Endothelial cell of umbilical vein (primary cell): Measurements from ENCODE around the gene SKAP1. TPM values are rescaled to one million over a fixed set of nuclear protein-coding genes. Genes with fewer than 3 reads are reported as not detected.

ENCODE experiments used
- BruUV-seq: library from RNA; stranded (reverse); fragments of 400-500 nt; replicated peaks from 2 replicates; lab custom pipeline; 2021; lab: Mats Ljungman, UMichigan
- CTCF ChIA-PET: fragments of 300-600, 350-600 bp; sonication (Branson Sonifier 250); formaldehyde crosslinking; loops from one replicate; lab custom pipeline; 2021; ENCODE audit warnings: antibody characterized with exemption, inconsistent platforms; lab: Charles Lee
- POLR2A ChIA-PET: fragments of 300-600, 350-600 bp; sonication (Branson Sonifier 250); formaldehyde crosslinking; loops from one replicate; lab custom pipeline; 2021; ENCODE audit warnings: antibody characterized with exemption, inconsistent platforms; lab: Charles Lee
- DNase-seq: peaks from one replicate; pipeline ENCODE4 v3.0.0-alpha.2; 2011; ENCODE audit warnings: low read depth, low spot score
- FAIRE-seq: peaks from 2 replicates; lab custom pipeline; 2011; peaks lifted over from hg19 to GRCh38; lab: Jason Lieb, UNC
- H2AFZ ChIP-seq: 2 replicates; pipeline ENCODE4 v1.6.0; 2012; ENCODE audit warnings: low read depth, low read length, control low read depth, inconsistent platforms
- H3K27ac ChIP-seq: 2 replicates; pipeline ENCODE4 v1.5.1; 2011; ENCODE audit warnings: low read depth, mild to moderate bottlenecking, control low read depth, low read length, moderate library complexity; ENCODE audit not compliant: insufficient read depth
- H3K27me3 ChIP-seq, 2 experiments: 2 replicates each; pipeline versions ENCODE4 v1.6.0 to v1.6.1; 2011; ENCODE audit warnings: low read length in 2 of 2, mixed read lengths in 1 of 2; ENCODE audit not compliant: control insufficient read depth in 2 of 2, insufficient read depth in 2 of 2
- H3K36me3 ChIP-seq, 2 experiments: 2 replicates in 1 of 2; 3 replicates in 1 of 2; pipeline ENCODE4 v1.5.1; 2011; ENCODE audit warnings: low read length in 2 of 2, mild to moderate bottlenecking in 1 of 2, moderate library complexity in 1 of 2; ENCODE audit not compliant: control insufficient read depth in 2 of 2, insufficient read depth in 2 of 2; ENCODE audit errors: extremely low read depth in 1 of 2
- H3K4me1 ChIP-seq: 3 replicates; pipeline ENCODE4 v1.5.1; 2011; ENCODE audit warnings: mild to moderate bottlenecking, low read length; ENCODE audit not compliant: control insufficient read depth, insufficient read depth; ENCODE audit errors: extremely low read depth
- H3K4me2 ChIP-seq: 2 replicates; pipeline ENCODE4 v1.6.1; 2011; ENCODE audit warnings: low read length, control low read depth, mixed read lengths; ENCODE audit not compliant: insufficient read depth
- H3K4me3 ChIP-seq, 3 experiments: fragments of 200-600 bp in 1 of 3; sonication (generic), shearing (Covaris generic) in 1 of 3; replicated peaks in 1 of 3; 2 replicates each; pipeline ENCODE4 v1.5.1; 2011 to 2016; ENCODE audit warnings: control low read depth in 3 of 3, low read length in 3 of 3, mild to moderate bottlenecking in 2 of 3, inconsistent platforms in 1 of 3, low read depth in 1 of 3, moderate library complexity in 1 of 3; ENCODE audit not compliant: insufficient read depth in 1 of 3
- H3K79me2 ChIP-seq: 2 replicates; pipeline ENCODE4 v1.6.0; 2012; ENCODE audit warnings: low read length, inconsistent platforms; ENCODE audit not compliant: control insufficient read depth, insufficient read depth
- H3K9ac ChIP-seq: replicated peaks from 2 replicates; pipeline ENCODE3; 2011; ENCODE audit warnings: low read length, control low read depth; ENCODE audit not compliant: insufficient read depth; ENCODE audit errors: extremely low read depth
- H3K9me1 ChIP-seq: replicated peaks from 3 replicates; pipeline ENCODE4 v1.6.0; 2011; ENCODE audit warnings: mild to moderate bottlenecking, low read length; ENCODE audit not compliant: control insufficient read depth, insufficient read depth; ENCODE audit errors: extremely low read depth
- H3K9me3 ChIP-seq: replicated peaks from 2 replicates; pipeline ENCODE4 v1.5.1; 2012; ENCODE audit warnings: low read length, inconsistent platforms; ENCODE audit not compliant: control insufficient read depth, insufficient read depth
- H4K20me1 ChIP-seq: replicated peaks from 2 replicates; pipeline ENCODE3; 2011; ENCODE audit warnings: mild to moderate bottlenecking, low read length; ENCODE audit not compliant: control insufficient read depth, insufficient read depth; ENCODE audit errors: extremely low read depth
- CTCF ChIP-seq, 2 donors: IDR thresholded peaks; 1 replicate in 1 of 2; 2 replicates in 1 of 2; pipeline ENCODE4 v1.5.1; 2011; ENCODE audit warnings: low read length in 2 of 2, mild to moderate bottlenecking in 2 of 2, moderate library complexity in 2 of 2, control low read depth in 1 of 2, inconsistent platforms in 1 of 2, low read depth in 1 of 2; ENCODE audit not compliant: insufficient read depth in 1 of 2; ENCODE audit errors: extremely low read depth in 1 of 2
- EZH2 ChIP-seq: IDR thresholded peaks from 2 replicates; pipeline ENCODE4 v1.6.1; 2012; ENCODE audit warnings: borderline replicate concordance, low read depth, mild to moderate bottlenecking, moderate library complexity, low read length, inconsistent platforms; ENCODE audit not compliant: severe bottlenecking
- FOS ChIP-seq: IDR thresholded peaks from 2 replicates; pipeline ENCODE4 v1.6.1; 2011; ENCODE audit warnings: mild to moderate bottlenecking, low read length, moderate library complexity, borderline replicate concordance; ENCODE audit not compliant: insufficient read depth
- GATA2 ChIP-seq: IDR thresholded peaks from 2 replicates; pipeline ENCODE4 v1.7.0; 2011; ENCODE audit warnings: low read depth, mild to moderate bottlenecking, moderate library complexity, mixed read lengths, low read length; ENCODE audit not compliant: insufficient read length, insufficient read depth
- JUN ChIP-seq: IDR thresholded peaks from 2 replicates; pipeline ENCODE4 v1.6.1; 2011; ENCODE audit warnings: borderline replicate concordance, low read depth; ENCODE audit not compliant: insufficient read length, insufficient read depth
- MYC ChIP-seq: IDR thresholded peaks from one replicate; pipeline ENCODE4 v1.6.1; 2011; ENCODE audit warnings: mild to moderate bottlenecking, low read depth, low read length
- POLR2A ChIP-seq: IDR thresholded peaks from 2 replicates; pipeline ENCODE4 v1.6.1; 2012; ENCODE audit warnings: low read depth, mild to moderate bottlenecking, control low read depth, low read length
- POLR2AphosphoS5 ChIP-seq: IDR thresholded peaks from 2 replicates; pipeline ENCODE4 v1.6.1; 2012; ENCODE audit warnings: low read depth, mild to moderate bottlenecking, control low read depth, low read length, moderate library complexity; ENCODE audit not compliant: insufficient read depth
- dilution Hi-C: fragments of 300-500 bp; cut with MboI; formaldehyde crosslinking; loops from one replicate; pipeline ENCODE4 v1.15.0; 2019; ENCODE audit warnings: low sequenced_read_pairs; ENCODE audit not compliant: extremely low pct_ligation_motif_present
- intact Hi-C: fragments of 100-400 bp; cut with micrococcal nuclease; formaldehyde crosslinking; loops from one replicate; pipeline ENCODE4 v1.10.0; 2022
- polyA plus RNA-seq, 4 experiments: library from polyadenylated mRNA; depleted of rRNA in 3 of 4; stranded (reverse) in 3 of 4; unstranded in 1 of 4; fragments of >200 nt; gene quantifications; 2 replicates each; pipeline versions ENCODE4 v1.2.1 to v1.2.3, GENCODE V29; 2011 to 2012; ENCODE audit warnings: missing spikeins in 1 of 4
- total RNA-seq: library from RNA; stranded (reverse); gene quantifications from 2 replicates; pipeline ENCODE4 v1.2.3, GENCODE V29; 2021
- TF ChIP-seq, protein P1 (sequence below): IDR thresholded peaks from 2 replicates; pipeline ENCODE4 v1.6.1; 2011; ENCODE audit not compliant: insufficient read depth, insufficient read length

Gene SKAP1
- total and polyA plus RNA-seq, 2 donors (not counting 3 experiments of a cell fraction or from before 2014, with no cell fraction given) = 0.75 TPM; not detected in 1

GRCh38 chr17:48426761-48427500 is 3.1 kb downstream of the SKAP1 start:
- intact Hi-C loops (loop anchor here (2.0 kb wide), 1 partner anchor 20 kb away; no protein-coding TSS in a partner anchor), dilution Hi-C loops (no loop called here)
- no peak overlapping the region for H3K4me2 ChIP-seq
- TF ChIP-seq GATA2 (no peak), CTCF (IDR thresholded peaks at IDR 0.05; ENCODE audit: extremely low read depth in 1 of 2, insufficient read depth in 1 of 2, low read depth in 1 of 2, low read length in 2 of 2) (no peak), POLR2A (no peak), MYC (no peak), JUN (no peak), POLR2AphosphoS5 (no peak), EZH2 (no peak), FOS (no peak)
- TF ChIP-seq, protein P1, sequence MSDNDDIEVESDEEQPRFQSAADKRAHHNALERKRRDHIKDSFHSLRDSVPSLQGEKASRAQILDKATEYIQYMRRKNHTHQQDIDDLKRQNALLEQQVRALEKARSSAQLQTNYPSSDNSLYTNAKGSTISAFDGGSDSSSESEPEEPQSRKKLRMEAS = no peak
- H3K4me3 ChIP-seq = no peak overlapping the region
- FAIRE-seq (peak; percentile 37), DNase-seq (no peak)
- ChIA-PET POLR2A (interaction anchor here (0.7 kb wide), 1 partner anchor 61 kb away, joined by 3 read pairs; no protein-coding TSS in a partner anchor), CTCF (no interaction called here)
- BruUV-seq = no TSS peak
- H3K36me3 ChIP-seq = no peaks in the 10 kb centered on the region
- H3K27me3 ChIP-seq = peaks cover 30 to 37% of the 10 kb centered on the region in 2 experiments
- H2AFZ ChIP-seq = no peak overlapping the region
- H3K27ac ChIP-seq = no peak overlapping the region
- no peak overlapping the region for H3K9ac ChIP-seq
- no peaks in the 10 kb centered on the region for H4K20me1 ChIP-seq
- peaks cover 12% of the 10 kb centered on the region for H3K4me1 ChIP-seq
- no peaks in the 10 kb centered on the region for H3K79me2 ChIP-seq
- no peaks in the 10 kb centered on the region for H3K9me1 ChIP-seq
- no peaks in the 10 kb centered on the region for H3K9me3 ChIP-seq
